GM13977 (cell line): ENCODE data around the gene EN1.
A peak's percentile ranks its signal among the peaks of the same experiment; 100 is the strongest.

Experiments
- DNase-seq: peaks from one replicate; pipeline ENCODE4 v3.0.0; 2012; ENCODE audit warnings: low spot score
- CTCF ChIP-seq: IDR thresholded peaks from 2 replicates; pipeline ENCODE4 v1.5.1; 2012; ENCODE audit warnings: mild to moderate bottlenecking, control low read depth; ENCODE audit not compliant: insufficient read depth; ENCODE audit errors: extremely low read depth, missing control alignments
- in situ Hi-C: fragments of 300-500 bp; cut with MboI; formaldehyde crosslinking; loops from one replicate; pipeline ENCODE4 v1.12.0; 2022; ENCODE audit warnings: low sequenced_read_pairs, low pct_unique_long_range_greater_than_20kb, mixed read lengths, inconsistent platforms; ENCODE audit not compliant: unreplicated experiment

The EN1 gene

GRCh38 chr2:118856978-118857676 lies 9.7 kb upstream of the EN1 start:
- DNase-seq: peak; percentile 41
- no peak for TF ChIP-seq CTCF
- in situ Hi-C loops: loop anchor here (10.0 to 25.0 kb wide), 2 partner anchors 632 to 820 kb away; no protein-coding TSS in a partner anchor

GRCh38 chr2:118856330-118856977 lies 9.0 kb upstream of the EN1 start:
- in situ Hi-C loops: loop anchor here (10.0 to 25.0 kb wide), 2 partner anchors 632 to 819 kb away; no protein-coding TSS in a partner anchor
- peak; percentile 40 for DNase-seq
- TF ChIP-seq CTCF: no peak

GRCh38 chr2:118855451-118856279 lies 8.2 kb upstream of the EN1 start:
- TF ChIP-seq CTCF: peak; percentile 99
- DNase-seq: peak; percentile 94
- in situ Hi-C loops: loop anchor here (10.0 to 25.0 kb wide), 2 partner anchors 631 to 818 kb away; no protein-coding TSS in a partner anchor

- no peak for TF ChIP-seq CTCF
Observed at GRCh38 chr2:118854507-118855345, 7.3 kb upstream of the EN1 start.

GRCh38 chr2:118853651-118854291 lies 6.3 kb upstream of the EN1 start:
- no peak for TF ChIP-seq CTCF
- in situ Hi-C loops: loop anchor here (10.0 to 25.0 kb wide), 2 partner anchors 629 to 816 kb away; no protein-coding TSS in a partner anchor
- no peak for DNase-seq

More at GRCh38 chr2:118854507-118855345, 7.3 kb upstream of the EN1 start:
- peak; percentile 31 for DNase-seq
- in situ Hi-C loops: loop anchor here (10.0 to 25.0 kb wide), 2 partner anchors 630 to 817 kb away; no protein-coding TSS in a partner anchor
